Caki2 (cell line): Measurements from ENCODE around the gene CDKN3. TPM values are rescaled to one million over a fixed set of nuclear protein-coding genes. Genes with fewer than 3 reads are reported as not detected.

Experiments
- total RNA-seq: library from RNA; depleted of rRNA; stranded (reverse); fragments of >200 nt; shearing (Covaris generic); gene quantifications from 2 replicates; pipeline ENCODE4 v1.2.3, GENCODE V29; 2014; ENCODE audit warnings: low replicate concordance; rRNA removed

Gene CDKN3
- total RNA-seq, 1 experiment from 2014 or later: 101 TPM

Other genes starting within 250 kb of the CDKN3 start
- gene CNIH1, start 44.4 kb downstream of the CDKN3 start, total RNA-seq: 114 and 150 TPM in 2 replicates
- 45.7 and 52.3 TPM in 2 replicates for gene GMFB, start 92.0 kb downstream of the CDKN3 start, total RNA-seq
- gene CGRRF1, start 112.9 kb downstream of the CDKN3 start, total RNA-seq: 9.9 and 13.5 TPM in 2 replicates
- 2.9 and 5.6 TPM in 2 replicates for gene SAMD4A, start 170.1 kb downstream of the CDKN3 start, total RNA-seq